ENCODE results near the gene NR2E3.
A peak's percentile ranks its signal among the peaks of the same experiment; 100 is the strongest.

Gene NR2E3

GRCh38 chr15:71798641-71799040 is 11.7 kb upstream of the NR2E3 start:
- Histone ChIP-seq H3K4me2 (ENCODE audit: low read length) (no peak overlapping the region), H3K9ac (ENCODE audit: low read depth, low read length) (no peak overlapping the region), H3K4me1 (ENCODE audit: control insufficient read depth, insufficient read depth, low read length) (peaks cover 3% of the 10 kb centered on the region), H3K36me3 (ENCODE audit: insufficient read depth, low read length) (no peaks in the 10 kb centered on the region), H3K9me3 (replicated peaks; ENCODE audit: low read length) (no peaks in the 10 kb centered on the region), H3K4me3 (ENCODE audit: low read length) (no peak overlapping the region), H3K27me3 (ENCODE audit: control insufficient read depth, insufficient read depth, low read length) (no peaks in the 10 kb centered on the region)

GRCh38 chr15:71800190-71800589 is 10.2 kb upstream of the NR2E3 start:
- H3K36me3 ChIP-seq (ENCODE audit: insufficient read depth, low read length): no peaks in the 10 kb centered on the region
- no peaks in the 10 kb centered on the region for H3K9me3 ChIP-seq (replicated peaks; ENCODE audit: low read length)
- no peaks in the 10 kb centered on the region for H3K27me3 ChIP-seq (ENCODE audit: control insufficient read depth, insufficient read depth, low read length)
- H3K4me2 ChIP-seq (ENCODE audit: low read length): no peak overlapping the region
- H3K4me1 ChIP-seq (ENCODE audit: control insufficient read depth, insufficient read depth, low read length): peaks cover 3% of the 10 kb centered on the region
- H3K4me3 ChIP-seq (ENCODE audit: low read length): no peak overlapping the region
- H3K9ac ChIP-seq (ENCODE audit: low read depth, low read length): no peak overlapping the region

- Histone ChIP-seq H3K4me3 (ENCODE audit: low read length) (no peak overlapping the region), H3K27me3 (ENCODE audit: control insufficient read depth, insufficient read depth, low read length) (no peaks in the 10 kb centered on the region), H3K4me2 (ENCODE audit: low read length) (peak overlapping the region; percentile 29), H3K9ac (ENCODE audit: low read depth, low read length) (no peak overlapping the region), H3K36me3 (ENCODE audit: insufficient read depth, low read length) (no peaks in the 10 kb centered on the region), H3K9me3 (replicated peaks; ENCODE audit: low read length) (no peaks in the 10 kb centered on the region), H3K4me1 (ENCODE audit: control insufficient read depth, insufficient read depth, low read length) (peaks cover 4% of the 10 kb centered on the region)
Observed at GRCh38 chr15:71800835-71801745, 9.3 kb upstream of the NR2E3 start.

- Histone ChIP-seq H3K9me3 (replicated peaks; ENCODE audit: low read length) (no peaks in the 10 kb centered on the region), H3K27me3 (ENCODE audit: control insufficient read depth, insufficient read depth, low read length) (no peaks in the 10 kb centered on the region), H3K4me3 (ENCODE audit: low read length) (no peak overlapping the region), H3K36me3 (ENCODE audit: insufficient read depth, low read length) (no peaks in the 10 kb centered on the region), H3K9ac (ENCODE audit: low read depth, low read length) (no peak overlapping the region), H3K4me1 (ENCODE audit: control insufficient read depth, insufficient read depth, low read length) (peaks cover 14% of the 10 kb centered on the region), H3K4me2 (ENCODE audit: low read length) (no peak overlapping the region)
Observed at GRCh38 chr15:71801935-71802655, 8.3 kb upstream of the NR2E3 start.

GRCh38 chr15:71802770-71803169 is 7.6 kb upstream of the NR2E3 start:
- Histone ChIP-seq H3K9me3 (replicated peaks; ENCODE audit: low read length) (no peaks in the 10 kb centered on the region), H3K4me3 (ENCODE audit: low read length) (no peak overlapping the region), H3K4me1 (ENCODE audit: control insufficient read depth, insufficient read depth, low read length) (peaks cover 21% of the 10 kb centered on the region)

GRCh38 chr15:71804226-71804625 is 6.1 kb upstream of the NR2E3 start:
- Histone ChIP-seq H3K4me3 (ENCODE audit: low read length) (no peak overlapping the region), H3K27me3 (ENCODE audit: control insufficient read depth, insufficient read depth, low read length) (no peaks in the 10 kb centered on the region), H3K4me2 (ENCODE audit: low read length) (no peak overlapping the region), H3K9me3 (replicated peaks; ENCODE audit: low read length) (no peaks in the 10 kb centered on the region), H3K9ac (ENCODE audit: low read depth, low read length) (no peak overlapping the region), H3K36me3 (ENCODE audit: insufficient read depth, low read length) (no peaks in the 10 kb centered on the region), H3K4me1 (ENCODE audit: control insufficient read depth, insufficient read depth, low read length) (peaks cover 26% of the 10 kb centered on the region)

More at GRCh38 chr15:71802770-71803169, 7.6 kb upstream of the NR2E3 start:
- H3K9ac ChIP-seq (ENCODE audit: low read depth, low read length): no peak overlapping the region
- no peaks in the 10 kb centered on the region for H3K27me3 ChIP-seq (ENCODE audit: control insufficient read depth, insufficient read depth, low read length)
- H3K4me2 ChIP-seq (ENCODE audit: low read length): no peak overlapping the region
- H3K36me3 ChIP-seq (ENCODE audit: insufficient read depth, low read length): no peaks in the 10 kb centered on the region

GRCh38 chr15:71804695-71805470 is 5.5 kb upstream of the NR2E3 start:
- no peaks in the 10 kb centered on the region for H3K9me3 ChIP-seq (replicated peaks; ENCODE audit: low read length)
- peaks cover 26% of the 10 kb centered on the region for H3K4me1 ChIP-seq (ENCODE audit: control insufficient read depth, insufficient read depth, low read length)
- H3K4me3 ChIP-seq (ENCODE audit: low read length): no peak overlapping the region
- no peaks in the 10 kb centered on the region for H3K27me3 ChIP-seq (ENCODE audit: control insufficient read depth, insufficient read depth, low read length)
- H3K9ac ChIP-seq (ENCODE audit: low read depth, low read length): no peak overlapping the region
- no peaks in the 10 kb centered on the region for H3K36me3 ChIP-seq (ENCODE audit: insufficient read depth, low read length)
- H3K4me2 ChIP-seq (ENCODE audit: low read length): no peak overlapping the region

GRCh38 chr15:71806452-71806931 is 3.9 kb upstream of the NR2E3 start:
- Histone ChIP-seq H3K4me3 (ENCODE audit: low read length) (no peak overlapping the region), H3K36me3 (ENCODE audit: insufficient read depth, low read length) (no peaks in the 10 kb centered on the region), H3K4me2 (ENCODE audit: low read length) (no peak overlapping the region), H3K9ac (ENCODE audit: low read depth, low read length) (no peak overlapping the region), H3K4me1 (ENCODE audit: control insufficient read depth, insufficient read depth, low read length) (peaks cover 23% of the 10 kb centered on the region), H3K9me3 (replicated peaks; ENCODE audit: low read length) (no peaks in the 10 kb centered on the region), H3K27me3 (ENCODE audit: control insufficient read depth, insufficient read depth, low read length) (no peaks in the 10 kb centered on the region)

GRCh38 chr15:71807125-71807629 is 3.2 kb upstream of the NR2E3 start:
- no peaks in the 10 kb centered on the region for H3K36me3 ChIP-seq (ENCODE audit: insufficient read depth, low read length)
- no peak overlapping the region for H3K9ac ChIP-seq (ENCODE audit: low read depth, low read length)
- no peaks in the 10 kb centered on the region for H3K9me3 ChIP-seq (replicated peaks; ENCODE audit: low read length)
- H3K4me2 ChIP-seq (ENCODE audit: low read length): no peak overlapping the region
- no peaks in the 10 kb centered on the region for H3K27me3 ChIP-seq (ENCODE audit: control insufficient read depth, insufficient read depth, low read length)
- H3K4me1 ChIP-seq (ENCODE audit: control insufficient read depth, insufficient read depth, low read length): peaks cover 23% of the 10 kb centered on the region
- no peak overlapping the region for H3K4me3 ChIP-seq (ENCODE audit: low read length)

- Histone ChIP-seq H3K4me2 (ENCODE audit: low read length) (no peak overlapping the region), H3K36me3 (ENCODE audit: insufficient read depth, low read length) (no peaks in the 10 kb centered on the region), H3K4me3 (ENCODE audit: low read length) (no peak overlapping the region), H3K9me3 (replicated peaks; ENCODE audit: low read length) (no peaks in the 10 kb centered on the region), H3K4me1 (ENCODE audit: control insufficient read depth, insufficient read depth, low read length) (peaks cover 23% of the 10 kb centered on the region), H3K9ac (ENCODE audit: low read depth, low read length) (no peak overlapping the region), H3K27me3 (ENCODE audit: control insufficient read depth, insufficient read depth, low read length) (no peaks in the 10 kb centered on the region)
Observed at GRCh38 chr15:71807691-71808091, 2.7 kb upstream of the NR2E3 start.

All from skeletal muscle satellite cell (primary cell).